Measurements from ENCODE around the gene ZBED2.

GRCh38 chr3:111594781-111595180, 365 bp downstream of the ZBED2 start:
- no peak for TF ChIP-seq CTCF (IDR thresholded peaks at IDR 0.05; ENCODE audit: poor library complexity)
- TF ChIP-seq EZH2 (IDR thresholded peaks at IDR 0.05; ENCODE audit: borderline replicate concordance): no peak
- TF ChIP-seq EZH2phosphoT487 (IDR thresholded peaks at IDR 0.05; ENCODE audit: low read depth, severe bottlenecking, unreplicated experiment): no peak
